ENCODE measurements around the gene NUP93.
"Not testable (repeated sequence)": the region's sequence is repeated elsewhere in the genome, so short reads cannot be mapped to it uniquely, and the experiment has no call there.

DNA sequence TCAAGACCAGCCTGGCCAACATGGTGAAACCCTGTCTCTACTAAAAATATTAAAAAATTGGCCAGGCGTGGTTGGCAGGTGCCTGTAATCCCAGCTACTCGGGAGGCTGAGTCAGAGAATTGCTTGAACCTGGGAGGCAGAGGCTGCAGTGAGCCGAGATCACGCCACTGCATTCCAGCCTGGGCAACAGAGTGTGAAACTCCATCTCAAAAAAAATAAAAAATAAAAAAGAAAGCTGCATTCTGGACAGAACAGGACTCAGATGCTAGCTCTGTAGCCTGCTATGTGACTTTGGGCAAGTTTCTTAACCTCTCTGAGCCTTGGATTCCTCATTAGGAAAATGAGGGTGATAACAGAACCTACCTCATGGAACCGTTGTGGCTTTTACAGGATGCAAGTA, 138.8 kb downstream of the NUP93 start:
- TF ChIP-seq, protein P1, sequence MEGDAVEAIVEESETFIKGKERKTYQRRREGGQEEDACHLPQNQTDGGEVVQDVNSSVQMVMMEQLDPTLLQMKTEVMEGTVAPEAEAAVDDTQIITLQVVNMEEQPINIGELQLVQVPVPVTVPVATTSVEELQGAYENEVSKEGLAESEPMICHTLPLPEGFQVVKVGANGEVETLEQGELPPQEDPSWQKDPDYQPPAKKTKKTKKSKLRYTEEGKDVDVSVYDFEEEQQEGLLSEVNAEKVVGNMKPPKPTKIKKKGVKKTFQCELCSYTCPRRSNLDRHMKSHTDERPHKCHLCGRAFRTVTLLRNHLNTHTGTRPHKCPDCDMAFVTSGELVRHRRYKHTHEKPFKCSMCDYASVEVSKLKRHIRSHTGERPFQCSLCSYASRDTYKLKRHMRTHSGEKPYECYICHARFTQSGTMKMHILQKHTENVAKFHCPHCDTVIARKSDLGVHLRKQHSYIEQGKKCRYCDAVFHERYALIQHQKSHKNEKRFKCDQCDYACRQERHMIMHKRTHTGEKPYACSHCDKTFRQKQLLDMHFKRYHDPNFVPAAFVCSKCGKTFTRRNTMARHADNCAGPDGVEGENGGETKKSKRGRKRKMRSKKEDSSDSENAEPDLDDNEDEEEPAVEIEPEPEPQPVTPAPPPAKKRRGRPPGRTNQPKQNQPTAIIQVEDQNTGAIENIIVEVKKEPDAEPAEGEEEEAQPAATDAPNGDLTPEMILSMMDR (IDR thresholded peaks at IDR 0.05), result not testable (repeated sequence)
- not testable (repeated sequence) for TF ChIP-seq POLR2A (IDR thresholded peaks at IDR 0.05)
